ENCODE results near the gene WDR48.

WDR48 gene

GRCh38 chr3:39065197-39065596 is 13.4 kb downstream of the WDR48 start:
- Histone ChIP-seq H3K4me3 (ENCODE audit: low read depth in 1 of 2, low read length in 2 of 2) (no peak overlapping the region), H3K4me1 (ENCODE audit: control insufficient read depth in 1 of 2, insufficient read depth in 2 of 2, low read length in 2 of 2) (no peaks in the 10 kb centered on the region), H3K27ac (ENCODE audit: low read length) (no peak overlapping the region), H3K36me3 (ENCODE audit: control insufficient read depth in 1 of 2, insufficient read depth in 2 of 2, low read length in 2 of 2) (peaks cover 21 to 34% of the 10 kb centered on the region in 2 donors), H3K9me3 (ENCODE audit: control insufficient read depth in 1 of 2, low read length in 2 of 2) (no peaks in the 10 kb centered on the region), H3K27me3 (ENCODE audit: low read depth, low read length) (no peaks in the 10 kb centered on the region)

GRCh38 chr3:39067286-39067685 is 15.5 kb downstream of the WDR48 start:
- Histone ChIP-seq H3K27ac (ENCODE audit: low read length) (no peak overlapping the region), H3K9me3 (ENCODE audit: control insufficient read depth in 1 of 2, low read length in 2 of 2) (no peaks in the 10 kb centered on the region), H3K36me3 (ENCODE audit: control insufficient read depth in 1 of 2, insufficient read depth in 2 of 2, low read length in 2 of 2) (peaks cover 28 to 47% of the 10 kb centered on the region in 2 donors), H3K4me3 (ENCODE audit: low read depth in 1 of 2, low read length in 2 of 2) (no peak overlapping the region), H3K27me3 (ENCODE audit: low read depth, low read length) (no peaks in the 10 kb centered on the region), H3K4me1 (ENCODE audit: control insufficient read depth in 1 of 2, insufficient read depth in 2 of 2, low read length in 2 of 2) (no peaks in the 10 kb centered on the region)

- H3K36me3 ChIP-seq (ENCODE audit: control insufficient read depth in 1 of 2, insufficient read depth in 2 of 2, low read length in 2 of 2) = peaks cover 38 to 60% of the 10 kb centered on the region in 2 donors
- no peak overlapping the region for H3K27ac ChIP-seq (ENCODE audit: low read length)
- H3K4me3 ChIP-seq (ENCODE audit: low read depth in 1 of 2, low read length in 2 of 2) = no peak overlapping the region
- no peaks in the 10 kb centered on the region for H3K9me3 ChIP-seq (ENCODE audit: control insufficient read depth in 1 of 2, low read length in 2 of 2)
- H3K27me3 ChIP-seq (ENCODE audit: low read depth, low read length) = no peaks in the 10 kb centered on the region
- H3K4me1 ChIP-seq (ENCODE audit: control insufficient read depth in 1 of 2, insufficient read depth in 2 of 2, low read length in 2 of 2) = no peaks in the 10 kb centered on the region
Observed at GRCh38 chr3:39068556-39068955, 16.7 kb downstream of the WDR48 start.

- Histone ChIP-seq H3K27ac (ENCODE audit: low read length) (no peak overlapping the region), H3K4me1 (ENCODE audit: control insufficient read depth in 1 of 2, insufficient read depth in 2 of 2, low read length in 2 of 2) (no peaks in the 10 kb centered on the region), H3K27me3 (ENCODE audit: low read depth, low read length) (no peaks in the 10 kb centered on the region), H3K9me3 (ENCODE audit: control insufficient read depth in 1 of 2, low read length in 2 of 2) (no peaks in the 10 kb centered on the region), H3K36me3 (ENCODE audit: control insufficient read depth in 1 of 2, insufficient read depth in 2 of 2, low read length in 2 of 2) (peaks cover 55 to 76% of the 10 kb centered on the region in 2 donors), H3K4me3 (ENCODE audit: low read depth in 1 of 2, low read length in 2 of 2) (no peak overlapping the region)
Observed at GRCh38 chr3:39075910-39076309, 24.1 kb downstream of the WDR48 start.

GRCh38 chr3:39079530-39079929 is 27.7 kb downstream of the WDR48 start:
- H3K4me3 ChIP-seq (ENCODE audit: low read depth in 1 of 2, low read length in 2 of 2) = no peak overlapping the region
- H3K4me1 ChIP-seq (ENCODE audit: control insufficient read depth in 1 of 2, insufficient read depth in 2 of 2, low read length in 2 of 2) = no peaks in the 10 kb centered on the region
- peaks cover 34 to 59% of the 10 kb centered on the region in 2 donors for H3K36me3 ChIP-seq (ENCODE audit: control insufficient read depth in 1 of 2, insufficient read depth in 2 of 2, low read length in 2 of 2)
- no peak overlapping the region for H3K27ac ChIP-seq (ENCODE audit: low read length)
- H3K27me3 ChIP-seq (ENCODE audit: low read depth, low read length) = no peaks in the 10 kb centered on the region
- no peaks in the 10 kb centered on the region for H3K9me3 ChIP-seq (ENCODE audit: control insufficient read depth in 1 of 2, low read length in 2 of 2)

GRCh38 chr3:39080026-39080425 is 28.2 kb downstream of the WDR48 start:
- no peaks in the 10 kb centered on the region for H3K4me1 ChIP-seq (ENCODE audit: control insufficient read depth in 1 of 2, insufficient read depth in 2 of 2, low read length in 2 of 2)
- H3K36me3 ChIP-seq (ENCODE audit: control insufficient read depth in 1 of 2, insufficient read depth in 2 of 2, low read length in 2 of 2) = peaks cover 30 to 55% of the 10 kb centered on the region in 2 donors
- no peaks in the 10 kb centered on the region for H3K9me3 ChIP-seq (ENCODE audit: control insufficient read depth in 1 of 2, low read length in 2 of 2)
- H3K27ac ChIP-seq (ENCODE audit: low read length) = no peak overlapping the region
- H3K27me3 ChIP-seq (ENCODE audit: low read depth, low read length) = no peaks in the 10 kb centered on the region
- H3K4me3 ChIP-seq (ENCODE audit: low read depth in 1 of 2, low read length in 2 of 2) = no peak overlapping the region

- no peaks in the 10 kb centered on the region for H3K9me3 ChIP-seq (ENCODE audit: control insufficient read depth in 1 of 2, low read length in 2 of 2)
- no peak overlapping the region for H3K4me3 ChIP-seq (ENCODE audit: low read depth in 1 of 2, low read length in 2 of 2)
- H3K27me3 ChIP-seq (ENCODE audit: low read depth, low read length) = no peaks in the 10 kb centered on the region
- peaks cover 26 to 56% of the 10 kb centered on the region in 2 donors for H3K36me3 ChIP-seq (ENCODE audit: control insufficient read depth in 1 of 2, insufficient read depth in 2 of 2, low read length in 2 of 2)
- no peak overlapping the region for H3K27ac ChIP-seq (ENCODE audit: low read length)
- H3K4me1 ChIP-seq (ENCODE audit: control insufficient read depth in 1 of 2, insufficient read depth in 2 of 2, low read length in 2 of 2) = no peaks in the 10 kb centered on the region
Observed at GRCh38 chr3:39082666-39083313, 31.0 kb downstream of the WDR48 start.

GRCh38 chr3:39086144-39086543 is 34.3 kb downstream of the WDR48 start:
- Histone ChIP-seq H3K4me3 (ENCODE audit: low read depth in 1 of 2, low read length in 2 of 2) (no peak overlapping the region), H3K4me1 (ENCODE audit: control insufficient read depth in 1 of 2, insufficient read depth in 2 of 2, low read length in 2 of 2) (no peaks in the 10 kb centered on the region), H3K27me3 (ENCODE audit: low read depth, low read length) (no peaks in the 10 kb centered on the region), H3K36me3 (ENCODE audit: control insufficient read depth in 1 of 2, insufficient read depth in 2 of 2, low read length in 2 of 2) (peaks cover 50 to 68% of the 10 kb centered on the region in 2 donors), H3K27ac (ENCODE audit: low read length) (no peak overlapping the region), H3K9me3 (ENCODE audit: control insufficient read depth in 1 of 2, low read length in 2 of 2) (no peaks in the 10 kb centered on the region)

GRCh38 chr3:39088456-39088855 is 36.6 kb downstream of the WDR48 start:
- H3K27me3 ChIP-seq (ENCODE audit: low read depth, low read length) = no peaks in the 10 kb centered on the region
- no peak overlapping the region for H3K4me3 ChIP-seq (ENCODE audit: low read depth in 1 of 2, low read length in 2 of 2)
- no peak overlapping the region for H3K27ac ChIP-seq (ENCODE audit: low read length)
- peaks cover 65 to 81% of the 10 kb centered on the region in 2 donors for H3K36me3 ChIP-seq (ENCODE audit: control insufficient read depth in 1 of 2, insufficient read depth in 2 of 2, low read length in 2 of 2)
- H3K9me3 ChIP-seq (ENCODE audit: control insufficient read depth in 1 of 2, low read length in 2 of 2) = no peaks in the 10 kb centered on the region
- no peaks in the 10 kb centered on the region for H3K4me1 ChIP-seq (ENCODE audit: control insufficient read depth in 1 of 2, insufficient read depth in 2 of 2, low read length in 2 of 2)

GRCh38 chr3:39088889-39089288 is 37.1 kb downstream of the WDR48 start:
- H3K4me1 ChIP-seq (ENCODE audit: control insufficient read depth in 1 of 2, insufficient read depth in 2 of 2, low read length in 2 of 2) = no peaks in the 10 kb centered on the region
- no peak overlapping the region for H3K4me3 ChIP-seq (ENCODE audit: low read depth in 1 of 2, low read length in 2 of 2)
- peaks cover 65 to 81% of the 10 kb centered on the region in 2 donors for H3K36me3 ChIP-seq (ENCODE audit: control insufficient read depth in 1 of 2, insufficient read depth in 2 of 2, low read length in 2 of 2)
- H3K27ac ChIP-seq (ENCODE audit: low read length) = no peak overlapping the region
- no peaks in the 10 kb centered on the region for H3K9me3 ChIP-seq (ENCODE audit: control insufficient read depth in 1 of 2, low read length in 2 of 2)
- no peaks in the 10 kb centered on the region for H3K27me3 ChIP-seq (ENCODE audit: low read depth, low read length)

- H3K36me3 ChIP-seq (ENCODE audit: control insufficient read depth in 1 of 2, insufficient read depth in 2 of 2, low read length in 2 of 2) = peaks cover 81 to 88% of the 10 kb centered on the region in 2 donors
Observed at GRCh38 chr3:39090922-39091321, 39.1 kb downstream of the WDR48 start.

More at GRCh38 chr3:39090922-39091321, 39.1 kb downstream of the WDR48 start:
- no peaks in the 10 kb centered on the region for H3K27me3 ChIP-seq (ENCODE audit: low read depth, low read length)
- no peak overlapping the region for H3K4me3 ChIP-seq (ENCODE audit: low read depth in 1 of 2, low read length in 2 of 2)
- H3K4me1 ChIP-seq (ENCODE audit: control insufficient read depth in 1 of 2, insufficient read depth in 2 of 2, low read length in 2 of 2) = no peaks in the 10 kb centered on the region
- no peak overlapping the region for H3K27ac ChIP-seq (ENCODE audit: low read length)
- no peaks in the 10 kb centered on the region for H3K9me3 ChIP-seq (ENCODE audit: control insufficient read depth in 1 of 2, low read length in 2 of 2)
